Stimulated activated CD4-positive, alpha-beta T cell treated with anti-CD3 and anti-CD28 coated beads, TNF-alpha, amount 100 ng/mL, for 24 hours (primary cell): ENCODE results near the gene EFHD2.
"Not testable (repeated sequence)": the region's sequence is repeated elsewhere in the genome, so short reads cannot be mapped to it uniquely, and the experiment has no call there.

ENCODE experiments used
- DNase-seq, 3 experiments: peaks; one replicate each; pipeline ENCODE4 v3.0.0-alpha.2; 2020; ENCODE audit warnings: low read depth in 3 of 3

The EFHD2 gene

GRCh38 chr1:15430787-15431570, 21.3 kb downstream of the EFHD2 start:
- DNase-seq, result peak; percentile 59 to 70 (median 61)

- DNase-seq, result no peak
Measured at GRCh38 chr1:15431571-15431948, 21.9 kb downstream of the EFHD2 start.

GRCh38 chr1:15432324-15432723, 22.6 kb downstream of the EFHD2 start:
- DNase-seq, result no peak

GRCh38 chr1:15433471-15433870, 23.8 kb downstream of the EFHD2 start:
- no peak for DNase-seq

- DNase-seq, result not testable (repeated sequence)
Measured at GRCh38 chr1:15434739-15435138, 25.1 kb downstream of the EFHD2 start.

- no peak for DNase-seq
Measured at GRCh38 chr1:15435239-15436077, 25.8 kb downstream of the EFHD2 start.

- no peak for DNase-seq
Measured at GRCh38 chr1:15436881-15437442, 27.3 kb downstream of the EFHD2 start.

GRCh38 chr1:15439325-15439724, 29.6 kb downstream of the EFHD2 start:
- DNase-seq, result no peak

GRCh38 chr1:15440357-15440756, 30.7 kb downstream of the EFHD2 start:
- DNase-seq, result no peak

GRCh38 chr1:15441247-15441646, 31.6 kb downstream of the EFHD2 start:
- DNase-seq, result no peak

- DNase-seq, result no peak
Measured at GRCh38 chr1:15442119-15442518, 32.4 kb downstream of the EFHD2 start.

GRCh38 chr1:15442759-15443158, 33.1 kb downstream of the EFHD2 start:
- DNase-seq, result no peak

- DNase-seq, result no peak
Measured at GRCh38 chr1:15443281-15443680, 33.6 kb downstream of the EFHD2 start.

- DNase-seq, result no peak
Measured at GRCh38 chr1:15444468-15445389, 35.0 kb downstream of the EFHD2 start.

- DNase-seq, result no peak
Measured at GRCh38 chr1:15445390-15446122, 35.9 kb downstream of the EFHD2 start.

GRCh38 chr1:15446212-15446611, 36.5 kb downstream of the EFHD2 start:
- no peak for DNase-seq

GRCh38 chr1:15448877-15449462, 39.3 kb downstream of the EFHD2 start:
- DNase-seq, result no peak

GRCh38 chr1:15449567-15449966, 39.9 kb downstream of the EFHD2 start:
- DNase-seq, result no peak

GRCh38 chr1:15451014-15451722, 41.5 kb downstream of the EFHD2 start:
- DNase-seq, result no peak

- no peak for DNase-seq
Measured at GRCh38 chr1:15452216-15452615, 42.5 kb downstream of the EFHD2 start.
